Panc1 (cell line): ENCODE data around the gene ERCC5. TPM values are rescaled to one million over a fixed set of nuclear protein-coding genes. Genes with fewer than 3 reads are reported as not detected.

Experiments
- ATAC-seq: fragments of 200-7000 bp; cut with Tn5 transposase; 2 replicates; pipeline ENCODE4 v1.9.1; 2020; ENCODE audit warnings: mild to moderate bottlenecking, moderate library complexity
- BruUV-seq: library from RNA; stranded (reverse); fragments of 400-500 nt; replicated peaks from 2 replicates; lab custom pipeline; 2021; lab: Mats Ljungman, UMichigan
- CTCF ChIA-PET: fragments of 300-600 bp; sonication (Branson Sonifier 250); formaldehyde crosslinking; loops from one replicate; lab custom pipeline; 2022; ENCODE audit warnings: antibody characterized with exemption; lab: Charles Lee
- POLR2A ChIA-PET: fragments of 300-600 bp; sonication (Branson Sonifier 250); formaldehyde crosslinking; loops from one replicate; lab custom pipeline; 2022; ENCODE audit warnings: antibody characterized with exemption; lab: Charles Lee
- DNase-seq: peaks from one replicate; pipeline ENCODE4 v3.0.0-alpha.2; 2010; ENCODE audit warnings: low read depth, low spot score
- H3K27ac ChIP-seq: 2 replicates; pipeline ENCODE4 v1.5.1; 2011; ENCODE audit warnings: mild to moderate bottlenecking, low read length, inconsistent platforms
- H3K27me3 ChIP-seq: fragments of 200-500 bp; sonication (Bioruptor generic); 2 replicates; pipeline ENCODE4 v1.6.0; 2014; ENCODE audit warnings: low read length, inconsistent platforms; ENCODE audit not compliant: control insufficient read depth, insufficient read depth
- H3K36me3 ChIP-seq: fragments of 200-500 bp; sonication (Bioruptor generic); 2 replicates; pipeline ENCODE4 v1.5.1; 2014; ENCODE audit warnings: inconsistent platforms, mild to moderate bottlenecking, low read length, moderate library complexity; ENCODE audit not compliant: control insufficient read depth, insufficient read depth
- H3K4me1 ChIP-seq: 2 replicates; pipeline ENCODE4 v1.5.1; 2011; ENCODE audit warnings: inconsistent platforms, mild to moderate bottlenecking, low read length, moderate library complexity; ENCODE audit not compliant: control insufficient read depth, insufficient read depth
- H3K4me3 ChIP-seq, 2 experiments: 2 replicates each; pipeline ENCODE4 v1.5.1; 2011 to 2012; ENCODE audit warnings: low read depth in 2 of 2, low read length in 2 of 2, mild to moderate bottlenecking in 2 of 2, inconsistent platforms in 1 of 2, moderate library complexity in 1 of 2
- H3K9me3 ChIP-seq: fragments of 200-500 bp; sonication (Bioruptor generic); 2 replicates; pipeline ENCODE4 v1.5.1; 2014; ENCODE audit warnings: low read depth, mild to moderate bottlenecking, inconsistent platforms, low read length, moderate library complexity; ENCODE audit not compliant: control insufficient read depth, insufficient read depth
- CTCF ChIP-seq: fragments of 450-650 bp; IDR thresholded peaks from 2 replicates; pipeline ENCODE4 v1.5.1; 2017; ENCODE audit warnings: mild to moderate bottlenecking
- POLR2AphosphoS5 ChIP-seq: IDR thresholded peaks from 2 replicates; pipeline ENCODE4 v1.6.1; 2012; ENCODE audit warnings: mild to moderate bottlenecking, low read depth, low read length, moderate library complexity
- REST ChIP-seq, 2 experiments: IDR thresholded peaks; 2 replicates each; pipeline ENCODE4 v1.6.1; 2011 to 2012; ENCODE audit warnings: low read depth in 2 of 2, control low read depth in 1 of 2, low read length in 1 of 2, mild to moderate bottlenecking in 1 of 2, moderate library complexity in 1 of 2; ENCODE audit not compliant: insufficient read depth in 1 of 2
- SIN3A ChIP-seq: IDR thresholded peaks from 2 replicates; pipeline ENCODE4 v1.6.1; 2012; ENCODE audit warnings: low read depth, mild to moderate bottlenecking, low read length, moderate library complexity, borderline replicate concordance; ENCODE audit not compliant: insufficient read depth
- TCF7L2 ChIP-seq: IDR thresholded peaks from 2 replicates; pipeline ENCODE4 v1.6.1; 2011; ENCODE audit warnings: mild to moderate bottlenecking, low read depth, low read length, inconsistent platforms
- in situ Hi-C: cut with HindIII; loops from 2 replicates; pipeline ENCODE4 v1.10.0; 2016; ENCODE audit warnings: low sequenced_read_pairs, low pct_unique_long_range_greater_than_20kb
- intact Hi-C: fragments of 100-400 bp; cut with micrococcal nuclease; formaldehyde crosslinking; loops from one replicate; pipeline ENCODE4 v1.10.0; 2022; ENCODE audit not compliant: unreplicated experiment
- total RNA-seq: library from RNA; stranded (reverse); gene quantifications from one replicate; pipeline ENCODE4 v1.2.1, GENCODE V29; 2021; ENCODE audit not compliant: unreplicated experiment

The ERCC5 gene
- total RNA-seq, 1 experiment from 2014 or later: 19.6 TPM

GRCh38 chr13:102825400-102825799, 20.4 kb upstream of the ERCC5 start:
- Histone ChIP-seq H3K27ac (no peak overlapping the region), H3K27me3 (no peaks in the 10 kb centered on the region), H3K36me3 (no peaks in the 10 kb centered on the region), H3K4me1 (no peaks in the 10 kb centered on the region), H3K4me3 (no peak overlapping the region), H3K9me3 (no peaks in the 10 kb centered on the region)
- no peak for ATAC-seq
- no TSS peak for BruUV-seq
- POLR2A ChIA-PET: no interaction called here
- in situ Hi-C loops: no loop called here
- intact Hi-C loops: no loop called here
- CTCF ChIA-PET: no interaction called here
- no peak for DNase-seq
- no peak for TF ChIP-seq SIN3A
- no peak for TF ChIP-seq REST (IDR thresholded peaks at IDR 0.05; ENCODE audit: insufficient read depth in 1 of 2, low read depth in 2 of 2, low read length in 1 of 2)
- TF ChIP-seq CTCF: no peak
- no peak for TF ChIP-seq POLR2AphosphoS5
- TF ChIP-seq TCF7L2: no peak

- no peaks in the 10 kb centered on the region for H3K9me3 ChIP-seq
- no peak overlapping the region for H3K4me3 ChIP-seq
- intact Hi-C loops (no loop called here), in situ Hi-C loops (no loop called here)
- ChIA-PET POLR2A (no interaction called here), CTCF (no interaction called here)
- TF ChIP-seq POLR2AphosphoS5 (no peak), CTCF (no peak), SIN3A (no peak), TCF7L2 (no peak), REST (IDR thresholded peaks at IDR 0.05; ENCODE audit: insufficient read depth in 1 of 2, low read depth in 2 of 2, low read length in 1 of 2) (no peak)
- DNase-seq (no peak), ATAC-seq (no peak)
- no peaks in the 10 kb centered on the region for H3K27me3 ChIP-seq
- H3K36me3 ChIP-seq: no peaks in the 10 kb centered on the region
- no peak overlapping the region for H3K27ac ChIP-seq
- BruUV-seq: no TSS peak
- H3K4me1 ChIP-seq: no peaks in the 10 kb centered on the region
These were observed 19.7 kb upstream of the ERCC5 start for GRCh38 chr13:102825921-102826706.
